GM11168 (cell line): ENCODE data around the gene SLC39A11.
"Not testable (repeated sequence)": the region's sequence is repeated elsewhere in the genome, so short reads cannot be mapped to it uniquely, and the experiment has no call there.

Experiments
- in situ Hi-C: fragments of 300-500 bp; cut with MboI; formaldehyde crosslinking; loops from one replicate; pipeline ENCODE4 v1.12.0; 2022; ENCODE audit warnings: low sequenced_read_pairs; ENCODE audit not compliant: unreplicated experiment

The SLC39A11 gene

DNA sequence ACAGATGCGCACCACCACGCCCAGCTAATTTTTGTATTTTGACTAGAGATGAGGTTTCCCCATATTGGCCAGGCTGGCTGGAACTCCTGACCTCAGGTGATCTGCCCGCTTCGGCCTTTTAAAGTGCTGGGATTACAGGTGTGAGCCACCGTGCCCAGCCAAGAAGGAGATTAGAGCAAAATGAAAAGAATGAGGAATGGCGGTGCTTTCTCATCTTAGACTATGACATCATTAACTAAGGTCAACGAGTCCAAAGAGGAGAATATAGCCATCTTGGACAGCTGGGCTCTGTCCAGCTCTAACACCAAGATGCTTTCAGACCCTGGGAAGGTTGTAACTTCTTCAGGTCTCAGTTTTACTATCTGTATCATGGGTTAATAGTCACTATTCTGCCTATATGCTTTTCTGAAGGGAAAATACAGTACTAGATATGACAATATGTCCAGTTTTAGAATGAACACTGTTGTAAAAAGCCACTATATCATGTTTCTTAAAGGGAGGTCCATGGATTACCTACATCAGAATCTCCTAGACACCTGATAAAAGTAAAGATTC, 76.7 kb downstream of the SLC39A11 start:
- in situ Hi-C loops: no loop called here

GRCh38 chr17:73013816-73014663, 78.4 kb downstream of the SLC39A11 start:
- in situ Hi-C loops: no loop called here

- in situ Hi-C loops: no loop called here
These were observed 79.2 kb downstream of the SLC39A11 start for GRCh38 chr17:73013301-73013700.

DNA sequence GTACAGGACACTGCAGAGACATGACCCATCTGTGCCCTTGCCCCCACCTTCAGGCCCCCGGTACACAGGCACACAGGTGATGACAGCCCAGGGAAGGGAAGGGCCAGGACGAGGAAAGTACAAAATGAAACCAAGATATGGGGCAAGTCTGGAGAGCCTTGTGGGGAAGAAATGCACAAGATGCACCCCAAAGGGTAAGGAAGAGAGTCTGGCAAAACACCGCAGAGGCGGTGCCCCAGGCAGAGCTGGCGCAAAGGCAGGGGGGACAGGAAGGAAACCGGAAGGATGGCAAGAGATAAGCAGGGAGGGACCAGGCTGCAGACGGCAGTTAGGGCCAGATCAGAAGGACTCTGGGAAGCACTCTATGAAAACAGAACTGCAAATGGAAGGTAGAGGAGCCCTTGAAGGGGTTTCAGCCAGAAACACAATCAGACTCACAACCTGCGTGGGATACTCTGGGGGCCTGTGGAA, 81.4 kb downstream of the SLC39A11 start:
- in situ Hi-C loops: no loop called here

DNA sequence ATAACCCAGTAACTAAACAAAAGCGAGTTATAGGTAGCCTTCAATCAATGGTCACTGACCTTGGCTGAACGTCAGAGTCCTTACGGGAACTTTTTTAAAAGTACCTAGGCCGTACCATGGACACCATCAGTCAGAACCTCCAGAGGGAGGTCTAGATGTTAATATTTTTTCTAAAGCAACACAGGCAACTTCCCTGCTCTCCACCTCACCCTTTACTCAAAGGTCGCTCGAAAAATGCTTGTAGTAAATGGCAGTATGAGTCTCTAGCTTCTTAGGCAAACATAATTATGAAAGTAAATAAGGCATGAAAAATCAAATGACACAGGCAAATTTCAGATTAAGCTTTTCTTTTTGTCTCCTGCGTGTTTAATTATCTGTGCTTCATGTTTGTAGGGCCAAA, 82.1 kb downstream of the SLC39A11 start:
- in situ Hi-C loops: no loop called here

DNA sequence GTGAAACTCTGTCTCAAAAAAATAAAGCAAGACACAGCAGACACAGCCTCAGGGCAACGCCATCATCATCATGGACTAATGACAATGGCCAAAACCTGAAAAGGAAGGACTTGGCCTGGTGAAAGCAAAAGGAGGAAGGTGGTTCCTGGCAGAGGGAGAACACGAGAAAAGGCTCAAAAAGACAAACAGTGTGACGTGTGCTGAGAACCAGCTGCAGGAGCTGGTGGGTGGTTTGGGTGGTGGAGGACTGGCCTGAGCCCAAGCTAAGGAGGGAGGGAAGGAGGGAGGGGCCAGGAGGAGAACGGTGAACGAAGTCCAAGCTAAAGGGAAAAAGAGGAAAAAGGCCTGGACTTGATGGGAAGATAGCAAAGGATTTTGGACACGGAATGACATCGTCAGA, 85.1 kb downstream of the SLC39A11 start:
- in situ Hi-C loops: no loop called here

DNA sequence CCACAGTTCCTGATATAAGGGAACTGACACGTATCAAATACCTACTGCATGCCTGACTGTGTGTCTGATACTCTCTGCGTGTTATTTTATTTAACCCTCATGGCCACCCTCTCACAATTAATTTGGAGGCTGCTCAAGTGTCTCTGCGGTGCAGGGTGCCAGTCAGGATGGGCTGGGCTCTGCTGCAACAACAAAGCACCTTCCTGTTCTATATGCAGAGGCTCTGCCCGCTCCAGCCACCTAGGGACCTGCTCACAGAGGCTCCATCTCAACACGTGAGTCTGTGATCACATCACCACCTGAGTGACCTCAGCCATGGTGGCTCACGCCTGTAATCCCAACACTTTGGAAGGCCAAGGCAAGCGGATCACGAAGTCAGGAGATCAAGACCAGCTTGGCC, 87.1 kb downstream of the SLC39A11 start:
- in situ Hi-C loops: no loop called here

DNA sequence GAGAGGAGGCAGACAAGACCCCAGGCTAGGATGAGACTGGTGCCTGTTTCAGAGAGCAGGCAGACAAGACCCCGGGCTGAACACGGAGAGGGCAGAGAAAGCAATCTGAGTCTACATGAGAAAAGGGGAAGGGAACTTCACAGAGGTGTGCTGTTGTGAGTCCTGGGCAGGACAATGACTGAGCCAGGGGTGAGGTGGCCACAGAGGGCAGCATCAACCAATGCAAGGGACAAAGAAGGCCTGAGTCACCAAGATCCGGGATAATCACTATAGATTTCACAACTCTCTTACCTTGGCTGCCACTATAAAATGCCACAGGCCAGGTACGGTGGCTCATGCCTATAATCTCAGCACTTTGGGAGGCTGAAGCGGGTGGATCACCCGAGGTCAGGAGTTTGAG, 89.0 kb downstream of the SLC39A11 start:
- in situ Hi-C loops: no loop called here

- in situ Hi-C loops: no loop called here
These were observed 91.7 kb downstream of the SLC39A11 start for GRCh38 chr17:73000832-73001231.

DNA sequence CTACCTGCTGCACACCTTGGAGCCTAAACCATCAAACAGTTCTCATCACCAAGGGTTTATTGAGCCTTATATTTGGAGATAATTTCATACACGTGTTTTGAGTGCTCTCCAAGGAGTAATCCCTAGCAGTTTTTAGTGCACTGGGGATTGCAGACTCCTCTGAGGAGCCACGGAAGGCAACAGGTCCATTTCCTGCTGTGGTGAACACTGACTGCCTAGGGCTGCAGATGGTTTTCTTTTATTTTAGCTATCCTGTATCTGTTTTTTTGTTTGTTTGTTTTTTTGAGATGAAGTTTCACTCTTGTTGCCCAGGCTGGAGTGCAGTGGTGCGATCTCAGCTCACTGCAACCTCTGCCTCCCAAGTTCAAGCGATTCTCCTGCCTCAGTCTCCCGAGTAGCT, 93.0 kb downstream of the SLC39A11 start:
- in situ Hi-C loops: not testable (repeated sequence)

GRCh38 chr17:72998343-72998742, 94.1 kb downstream of the SLC39A11 start:
- in situ Hi-C loops: no loop called here

DNA sequence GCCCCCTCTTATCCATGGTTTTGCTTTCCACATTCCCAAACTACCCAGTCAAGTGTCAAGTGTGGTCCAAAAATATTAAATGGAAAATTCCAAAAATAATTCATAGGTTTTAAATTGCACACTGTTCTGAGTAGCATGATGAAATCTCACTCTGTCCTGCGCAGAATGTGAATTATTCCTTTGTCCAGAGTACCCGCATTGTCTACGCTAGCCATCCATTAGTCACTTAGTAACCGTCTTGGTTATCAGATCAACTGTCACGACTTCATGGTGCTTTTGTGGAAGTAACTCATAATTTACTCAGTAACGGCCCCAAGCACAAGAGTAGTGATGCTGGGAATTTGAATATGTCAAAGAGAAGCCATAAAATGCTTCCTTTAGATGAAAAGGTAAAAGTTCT, 94.9 kb downstream of the SLC39A11 start:
- in situ Hi-C loops: no loop called here

DNA sequence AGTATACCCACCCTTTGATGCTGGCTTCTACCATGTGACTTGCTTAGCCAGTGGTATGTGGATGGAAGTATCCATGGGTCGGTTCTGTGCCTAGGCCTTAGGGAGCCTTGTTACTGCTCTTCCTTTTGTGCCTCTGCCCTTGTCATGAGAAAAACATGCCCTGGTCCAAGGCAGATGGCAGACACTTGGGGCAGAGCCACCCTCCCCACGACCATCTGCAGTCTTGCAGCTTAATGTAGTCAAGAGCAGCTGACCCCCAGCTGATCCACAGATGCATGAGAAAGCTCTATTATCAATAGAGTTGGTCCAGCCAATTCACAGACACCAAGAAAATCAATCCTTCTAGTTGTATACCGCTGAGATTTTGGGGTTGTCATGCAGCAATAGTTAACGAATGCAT, 95.7 kb downstream of the SLC39A11 start:
- in situ Hi-C loops: no loop called here

- in situ Hi-C loops: no loop called here
These were observed 97.4 kb downstream of the SLC39A11 start for GRCh38 chr17:72995008-72995656.

DNA sequence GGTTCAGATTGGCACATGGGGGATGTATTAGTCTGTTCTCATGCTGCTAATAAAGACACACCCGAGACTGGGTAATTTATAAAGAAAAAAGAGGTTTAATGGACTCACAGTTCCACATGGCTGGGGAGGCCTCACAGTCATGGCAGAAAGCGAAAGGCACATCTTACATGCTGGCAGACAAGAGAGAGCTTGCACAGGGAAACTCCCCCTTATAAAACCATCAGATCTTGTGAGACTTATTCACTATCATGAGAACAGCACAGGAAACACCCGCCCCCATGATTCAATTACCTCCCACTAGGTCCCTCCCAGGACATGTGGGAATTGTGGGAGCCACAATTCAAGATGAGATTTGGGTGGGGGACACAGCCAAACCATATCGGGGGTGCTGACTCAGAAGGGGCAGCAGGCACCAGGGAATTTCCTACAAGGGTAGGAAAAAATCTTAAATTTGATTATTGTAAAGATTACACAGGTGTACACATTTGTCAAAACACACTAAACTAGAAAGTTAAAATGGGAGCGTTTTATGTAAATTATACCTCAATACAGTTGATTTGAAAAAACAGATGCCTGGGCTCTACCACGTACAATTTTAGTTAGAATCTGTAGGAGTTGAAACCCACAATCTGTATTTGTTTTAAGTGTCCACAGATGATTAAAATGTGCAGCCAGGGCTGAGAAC, 99.6 kb downstream of the SLC39A11 start:
- in situ Hi-C loops: not testable (repeated sequence)

GRCh38 chr17:72991651-72992050, 100.8 kb downstream of the SLC39A11 start:
- in situ Hi-C loops: no loop called here

DNA sequence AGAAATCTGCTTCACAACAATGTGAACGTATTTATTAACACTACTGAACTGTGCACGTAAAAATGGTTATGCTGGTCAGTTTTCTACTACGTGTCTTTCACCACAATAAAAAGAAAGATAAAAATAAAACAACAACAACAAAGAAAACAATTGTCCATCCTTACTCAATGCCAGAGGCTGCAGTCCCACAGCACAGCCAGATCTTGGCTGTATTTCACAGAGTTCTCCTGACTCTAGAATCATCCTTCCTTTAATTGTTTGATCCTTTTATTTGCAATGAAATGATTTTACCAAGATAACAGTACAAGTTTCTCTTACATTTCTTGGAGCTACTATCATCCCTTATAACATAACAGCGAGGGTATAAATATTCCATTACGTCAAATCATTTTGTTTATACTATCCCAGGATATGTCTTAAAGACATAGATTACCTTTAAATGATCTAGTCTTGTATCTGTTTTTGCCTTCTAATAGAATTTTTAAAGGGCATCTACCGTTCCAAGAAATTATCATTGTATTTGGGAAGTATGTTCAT, 103.3 kb downstream of the SLC39A11 start:
- in situ Hi-C loops: loop anchor here (5.0 kb wide), 1 partner anchor 168 kb away; no protein-coding TSS in a partner anchor

DNA sequence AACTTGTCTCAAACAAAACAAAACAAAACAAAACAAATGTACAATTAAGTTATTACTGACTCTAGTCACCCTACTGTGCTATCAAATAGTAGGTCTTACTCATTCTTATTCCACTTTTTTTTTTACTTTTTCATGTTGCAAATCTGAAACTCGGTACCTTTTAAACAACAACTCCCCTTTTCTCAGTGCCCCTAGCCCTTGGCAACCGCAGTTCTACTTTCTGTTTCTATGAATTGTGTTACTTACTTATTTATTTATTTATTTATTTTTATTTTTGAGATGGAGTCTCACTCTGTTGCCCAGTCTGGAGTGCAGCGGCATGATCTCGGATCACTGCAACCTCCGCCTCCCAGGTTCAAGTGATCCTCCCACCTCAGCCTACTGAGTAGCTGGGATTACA, 104.0 kb downstream of the SLC39A11 start:
- in situ Hi-C loops: loop anchor here (5.0 kb wide), 1 partner anchor 169 kb away; no protein-coding TSS in a partner anchor

GRCh38 chr17:72987166-72987565, 105.3 kb downstream of the SLC39A11 start:
- in situ Hi-C loops: loop anchor here (5.0 kb wide), 1 partner anchor 170 kb away; no protein-coding TSS in a partner anchor
